Measurements from ENCODE around the gene CTDSPL. TPM values are rescaled to one million over a fixed set of nuclear protein-coding genes. Genes with fewer than 3 reads are reported as not detected.

Gene CTDSPL
- total and polyA plus RNA-seq, 2 of the 13 experiments (the other 11 are each of a cell fraction or from before 2014, with no cell fraction given), result 26.1 to 142 TPM

DNA sequence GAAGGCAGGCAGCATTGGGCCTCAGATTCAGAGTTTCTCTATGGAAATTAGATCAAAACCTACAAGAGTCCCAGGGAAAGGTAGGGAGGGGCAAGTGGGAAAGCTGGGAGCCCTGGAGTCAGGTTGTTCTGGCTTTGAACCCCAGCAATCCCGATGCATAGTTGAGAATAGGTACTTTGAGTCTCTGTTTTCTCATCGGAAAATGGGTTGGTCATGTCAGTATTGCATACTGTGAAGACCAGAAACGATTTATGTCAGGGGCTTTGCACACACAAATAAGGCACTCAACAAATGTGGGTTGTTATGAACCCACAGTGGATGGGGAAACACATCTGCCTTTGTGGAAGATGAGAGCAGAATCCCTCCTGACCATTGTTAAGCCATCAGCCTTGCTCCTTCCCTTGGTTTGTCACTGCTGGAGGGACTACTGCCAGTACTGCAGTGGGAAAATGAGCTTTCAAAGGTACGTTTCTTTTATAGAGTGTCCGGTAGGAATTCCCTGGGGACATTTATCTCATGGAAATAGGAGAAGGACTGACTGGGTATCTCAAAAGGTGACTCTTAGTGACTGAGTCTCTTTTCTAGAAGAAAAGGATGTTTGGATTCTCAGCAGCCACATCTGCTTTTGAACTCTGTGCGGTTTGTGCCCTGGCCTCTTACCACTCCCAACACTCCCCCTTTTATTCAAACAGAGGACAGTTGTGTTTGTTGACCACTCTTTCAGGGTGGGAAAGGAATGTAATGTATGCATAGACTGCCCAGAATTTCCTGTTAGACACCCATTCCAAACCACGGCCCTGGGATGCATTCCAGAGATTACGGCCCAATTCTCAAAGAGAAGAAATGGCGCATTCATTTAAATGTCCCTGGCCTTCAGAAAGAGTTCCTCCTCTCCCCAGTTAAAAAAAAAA is 74.3 kb downstream of the CTDSPL start (continued):
- TF ChIP-seq, protein P1, sequence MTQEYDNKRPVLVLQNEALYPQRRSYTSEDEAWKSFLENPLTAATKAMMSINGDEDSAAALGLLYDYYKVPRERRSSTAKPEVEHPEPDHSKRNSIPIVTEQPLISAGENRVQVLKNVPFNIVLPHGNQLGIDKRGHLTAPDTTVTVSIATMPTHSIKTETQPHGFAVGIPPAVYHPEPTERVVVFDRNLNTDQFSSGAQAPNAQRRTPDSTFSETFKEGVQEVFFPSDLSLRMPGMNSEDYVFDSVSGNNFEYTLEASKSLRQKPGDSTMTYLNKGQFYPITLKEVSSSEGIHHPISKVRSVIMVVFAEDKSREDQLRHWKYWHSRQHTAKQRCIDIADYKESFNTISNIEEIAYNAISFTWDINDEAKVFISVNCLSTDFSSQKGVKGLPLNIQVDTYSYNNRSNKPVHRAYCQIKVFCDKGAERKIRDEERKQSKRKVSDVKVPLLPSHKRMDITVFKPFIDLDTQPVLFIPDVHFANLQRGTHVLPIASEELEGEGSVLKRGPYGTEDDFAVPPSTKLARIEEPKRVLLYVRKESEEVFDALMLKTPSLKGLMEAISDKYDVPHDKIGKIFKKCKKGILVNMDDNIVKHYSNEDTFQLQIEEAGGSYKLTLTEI (CRISPR knock-in tag; conservative IDR thresholded peaks at IDR 0.05), result no peak
- TF ChIP-seq PRMT3 (CRISPR knock-in tag; IDR thresholded peaks at IDR 0.05; ENCODE audit: borderline replicate concordance, low read depth) (no peak), REL (CRISPR knock-in tag; conservative IDR thresholded peaks at IDR 0.05) (no peak), CBFB (CRISPR knock-in tag; IDR thresholded peaks at IDR 0.05) (peak; percentile 82; the same call in 1 of the 2 replicates), ZFP37 (CRISPR knock-in tag; IDR thresholded peaks at IDR 0.05; ENCODE audit: borderline replicate concordance) (no peak), ZNF282 (IDR thresholded peaks at IDR 0.05; ENCODE audit: partially characterized antibody) (no peak), ZNF510 (CRISPR knock-in tag; IDR thresholded peaks at IDR 0.05; ENCODE audit: low read depth) (no peak), LCORL (IDR thresholded peaks at IDR 0.05) (peak; percentile 74; the same call in 1 of the 2 replicates), LCORL (CRISPR knock-in tag; IDR thresholded peaks at IDR 0.05) (peak; percentile 95), XBP1 (CRISPR knock-in tag; IDR thresholded peaks at IDR 0.05) (no peak), ZNF83 (CRISPR knock-in tag; IDR thresholded peaks at IDR 0.05; ENCODE audit: borderline replicate concordance) (no peak), FIP1L1 (IDR thresholded peaks at IDR 0.05; ENCODE audit: borderline replicate concordance, insufficient read depth, low read depth, low read length) (no peak), RXRA (CRISPR knock-in tag; IDR thresholded peaks at IDR 0.05) (peak; percentile 37; the same call in 1 of the 2 replicates), HMG20B (CRISPR knock-in tag; conservative IDR thresholded peaks at IDR 0.05) (no peak), ZKSCAN1 (IDR thresholded peaks at IDR 0.05; ENCODE audit: low read length) (0 out of 2 replicates have a peak, but pooled peaks have one; percentile 5), ZNF326 (CRISPR knock-in tag; IDR thresholded peaks at IDR 0.05; ENCODE audit: borderline replicate concordance) (no peak)
- TF ChIP-seq, protein P2, sequence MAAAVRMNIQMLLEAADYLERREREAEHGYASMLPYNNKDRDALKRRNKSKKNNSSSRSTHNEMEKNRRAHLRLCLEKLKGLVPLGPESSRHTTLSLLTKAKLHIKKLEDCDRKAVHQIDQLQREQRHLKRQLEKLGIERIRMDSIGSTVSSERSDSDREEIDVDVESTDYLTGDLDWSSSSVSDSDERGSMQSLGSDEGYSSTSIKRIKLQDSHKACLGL (CRISPR knock-in tag; IDR thresholded peaks at IDR 0.05), result no peak
- TF ChIP-seq, protein P3, sequence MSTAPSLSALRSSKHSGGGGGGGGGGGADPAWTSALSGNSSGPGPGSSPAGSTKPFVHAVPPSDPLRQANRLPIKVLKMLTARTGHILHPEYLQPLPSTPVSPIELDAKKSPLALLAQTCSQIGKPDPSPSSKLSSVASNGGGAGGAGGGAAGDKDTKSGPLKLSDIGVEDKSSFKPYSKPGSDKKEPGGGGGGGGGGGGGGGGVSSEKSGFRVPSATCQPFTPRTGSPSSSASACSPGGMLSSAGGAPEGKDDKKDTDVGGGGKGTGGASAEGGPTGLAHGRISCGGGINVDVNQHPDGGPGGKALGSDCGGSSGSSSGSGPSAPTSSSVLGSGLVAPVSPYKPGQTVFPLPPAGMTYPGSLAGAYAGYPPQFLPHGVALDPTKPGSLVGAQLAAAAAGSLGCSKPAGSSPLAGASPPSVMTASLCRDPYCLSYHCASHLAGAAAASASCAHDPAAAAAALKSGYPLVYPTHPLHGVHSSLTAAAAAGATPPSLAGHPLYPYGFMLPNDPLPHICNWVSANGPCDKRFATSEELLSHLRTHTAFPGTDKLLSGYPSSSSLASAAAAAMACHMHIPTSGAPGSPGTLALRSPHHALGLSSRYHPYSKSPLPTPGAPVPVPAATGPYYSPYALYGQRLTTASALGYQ (CRISPR knock-in tag; IDR thresholded peaks at IDR 0.05), result peak; percentile 78; the same call in 1 of the 2 replicates
- TF ChIP-seq, protein P4, sequence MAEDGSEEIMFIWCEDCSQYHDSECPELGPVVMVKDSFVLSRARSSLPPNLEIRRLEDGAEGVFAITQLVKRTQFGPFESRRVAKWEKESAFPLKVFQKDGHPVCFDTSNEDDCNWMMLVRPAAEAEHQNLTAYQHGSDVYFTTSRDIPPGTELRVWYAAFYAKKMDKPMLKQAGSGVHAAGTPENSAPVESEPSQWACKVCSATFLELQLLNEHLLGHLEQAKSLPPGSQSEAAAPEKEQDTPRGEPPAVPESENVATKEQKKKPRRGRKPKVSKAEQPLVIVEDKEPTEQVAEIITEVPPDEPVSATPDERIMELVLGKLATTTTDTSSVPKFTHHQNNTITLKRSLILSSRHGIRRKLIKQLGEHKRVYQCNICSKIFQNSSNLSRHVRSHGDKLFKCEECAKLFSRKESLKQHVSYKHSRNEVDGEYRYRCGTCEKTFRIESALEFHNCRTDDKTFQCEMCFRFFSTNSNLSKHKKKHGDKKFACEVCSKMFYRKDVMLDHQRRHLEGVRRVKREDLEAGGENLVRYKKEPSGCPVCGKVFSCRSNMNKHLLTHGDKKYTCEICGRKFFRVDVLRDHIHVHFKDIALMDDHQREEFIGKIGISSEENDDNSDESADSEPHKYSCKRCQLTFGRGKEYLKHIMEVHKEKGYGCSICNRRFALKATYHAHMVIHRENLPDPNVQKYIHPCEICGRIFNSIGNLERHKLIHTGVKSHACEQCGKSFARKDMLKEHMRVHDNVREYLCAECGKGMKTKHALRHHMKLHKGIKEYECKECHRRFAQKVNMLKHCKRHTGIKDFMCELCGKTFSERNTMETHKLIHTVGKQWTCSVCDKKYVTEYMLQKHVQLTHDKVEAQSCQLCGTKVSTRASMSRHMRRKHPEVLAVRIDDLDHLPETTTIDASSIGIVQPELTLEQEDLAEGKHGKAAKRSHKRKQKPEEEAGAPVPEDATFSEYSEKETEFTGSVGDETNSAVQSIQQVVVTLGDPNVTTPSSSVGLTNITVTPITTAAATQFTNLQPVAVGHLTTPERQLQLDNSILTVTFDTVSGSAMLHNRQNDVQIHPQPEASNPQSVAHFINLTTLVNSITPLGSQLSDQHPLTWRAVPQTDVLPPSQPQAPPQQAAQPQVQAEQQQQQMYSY (CRISPR knock-in tag; IDR thresholded peaks at IDR 0.05), result 0 out of 2 replicates have a peak, but pooled peaks have one; percentile 24
- TF ChIP-seq, protein P5, sequence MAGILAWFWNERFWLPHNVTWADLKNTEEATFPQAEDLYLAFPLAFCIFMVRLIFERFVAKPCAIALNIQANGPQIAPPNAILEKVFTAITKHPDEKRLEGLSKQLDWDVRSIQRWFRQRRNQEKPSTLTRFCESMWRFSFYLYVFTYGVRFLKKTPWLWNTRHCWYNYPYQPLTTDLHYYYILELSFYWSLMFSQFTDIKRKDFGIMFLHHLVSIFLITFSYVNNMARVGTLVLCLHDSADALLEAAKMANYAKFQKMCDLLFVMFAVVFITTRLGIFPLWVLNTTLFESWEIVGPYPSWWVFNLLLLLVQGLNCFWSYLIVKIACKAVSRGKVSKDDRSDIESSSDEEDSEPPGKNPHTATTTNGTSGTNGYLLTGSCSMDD (CRISPR knock-in tag; IDR thresholded peaks at IDR 0.05), result no peak

Measured in HepG2 (cell line).